HFF-Myc (cell line): ENCODE measurements around the gene FAM174C.

ENCODE experiments used
- DNase-seq: peaks from one replicate; pipeline ENCODE4 v3.0.0-alpha.2; 2011; ENCODE audit warnings: low read depth; ENCODE audit errors: extremely low read depth
- H3K4me3 ChIP-seq: replicated peaks from 2 replicates; pipeline ENCODE4 v1.5.1; 2011; ENCODE audit warnings: low read depth, mild to moderate bottlenecking, control low read depth, low read length
- CTCF ChIP-seq: IDR thresholded peaks from 2 replicates; pipeline ENCODE4 v1.5.1; 2012; ENCODE audit warnings: mild to moderate bottlenecking, low read depth, low read length, control low read depth; ENCODE audit errors: missing control alignments

The FAM174C gene

GRCh38 chr19:1290703-1291651 is 15.6 kb downstream of the FAM174C start:
- DNase-seq: no peak
- no peak for TF ChIP-seq CTCF

GRCh38 chr19:1291761-1292418 is 16.6 kb downstream of the FAM174C start:
- H3K4me3 ChIP-seq: no peak overlapping the region
- no peak for DNase-seq
- no peak for TF ChIP-seq CTCF

More at GRCh38 chr19:1290703-1291651, 15.6 kb downstream of the FAM174C start:
- H3K4me3 ChIP-seq: no peak overlapping the region

GRCh38 chr19:1292419-1293151 is 17.3 kb downstream of the FAM174C start:
- no peak for TF ChIP-seq CTCF
- H3K4me3 ChIP-seq: no peak overlapping the region
- no peak for DNase-seq

- no peak overlapping the region for H3K4me3 ChIP-seq
- TF ChIP-seq CTCF: no peak
- no peak for DNase-seq
Measured at GRCh38 chr19:1293782-1294604, 18.7 kb downstream of the FAM174C start.

GRCh38 chr19:1294688-1295087 is 19.4 kb downstream of the FAM174C start:
- no peak for DNase-seq
- TF ChIP-seq CTCF: no peak
- H3K4me3 ChIP-seq: no peak overlapping the region
